Measurements from ENCODE around the gene PCBP3.
A peak's percentile ranks its signal among the peaks of the same experiment; 100 is the strongest.
"Not testable (repeated sequence)": the region's sequence is repeated elsewhere in the genome, so short reads cannot be mapped to it uniquely, and the experiment has no call there.

Gene PCBP3

DNA sequence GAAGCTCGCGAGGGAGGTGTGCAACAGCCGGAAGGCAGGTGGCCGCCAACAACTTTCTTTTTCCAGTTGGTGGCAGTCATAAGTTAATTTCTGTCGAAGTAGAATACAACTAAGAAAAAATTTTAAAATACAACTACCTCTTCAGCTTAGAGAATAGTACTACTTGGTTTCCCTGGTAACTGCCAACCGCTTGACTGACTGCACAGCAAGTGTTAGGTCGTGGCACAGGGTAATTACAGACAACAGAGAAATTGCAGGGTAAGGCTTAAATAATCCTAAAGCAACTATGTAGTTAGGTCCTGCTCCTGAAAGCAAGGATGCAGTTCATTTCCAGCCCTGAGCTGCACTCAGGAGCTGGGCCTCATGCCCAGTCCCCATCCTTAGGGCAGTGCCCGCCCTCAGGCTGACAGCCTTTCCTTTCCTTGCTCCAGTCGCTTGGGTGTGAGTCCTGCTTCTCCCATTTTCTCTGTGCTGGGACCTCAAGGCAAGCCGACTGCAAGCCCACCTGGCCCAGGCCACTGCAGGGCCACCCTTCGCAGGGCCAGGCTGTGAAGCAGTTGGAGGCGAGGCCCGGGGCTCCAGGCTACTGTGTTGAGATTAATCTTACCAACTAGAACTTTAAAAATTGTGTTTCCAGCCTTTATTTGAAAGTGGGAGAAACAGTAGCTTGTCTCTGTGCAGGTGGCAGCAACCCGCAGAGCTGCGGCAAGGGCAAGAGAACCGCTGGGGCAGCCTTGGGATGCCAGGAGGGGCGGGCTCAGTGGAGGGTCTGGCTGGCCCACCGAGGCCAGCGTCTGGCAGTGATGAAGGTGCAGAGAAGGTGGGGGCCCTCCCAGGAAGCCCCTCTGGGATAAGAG lies 148.3 kb downstream of the PCBP3 start:
- DNase-seq: no peak

- DNase-seq: no peak
These were observed 149.3 kb downstream of the PCBP3 start for GRCh38 chr21:45792682-45793383.

DNA sequence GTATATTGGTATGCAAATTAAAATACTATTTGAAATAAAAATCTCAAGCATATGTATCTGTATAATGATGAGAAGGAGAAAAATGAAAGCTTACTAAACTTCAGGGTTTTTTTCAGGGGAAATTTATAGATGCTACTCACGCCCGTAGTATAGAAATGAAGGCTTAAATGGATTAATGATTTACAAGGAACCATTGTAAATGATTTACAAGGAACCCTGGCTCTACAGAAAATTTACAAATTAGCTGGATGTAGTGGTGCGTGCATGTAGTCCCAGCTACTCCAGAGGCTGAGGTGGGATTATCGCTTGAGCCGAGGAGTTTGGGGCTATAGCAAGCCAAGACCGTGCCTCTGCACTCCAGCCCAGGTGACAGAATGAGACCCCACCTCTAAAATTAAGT lies 150.5 kb downstream of the PCBP3 start:
- no peak for DNase-seq

GRCh38 chr21:45796003-45796402 lies 152.5 kb downstream of the PCBP3 start:
- DNase-seq: no peak

- no peak for DNase-seq
These were observed 153.8 kb downstream of the PCBP3 start for GRCh38 chr21:45797338-45797737.

DNA sequence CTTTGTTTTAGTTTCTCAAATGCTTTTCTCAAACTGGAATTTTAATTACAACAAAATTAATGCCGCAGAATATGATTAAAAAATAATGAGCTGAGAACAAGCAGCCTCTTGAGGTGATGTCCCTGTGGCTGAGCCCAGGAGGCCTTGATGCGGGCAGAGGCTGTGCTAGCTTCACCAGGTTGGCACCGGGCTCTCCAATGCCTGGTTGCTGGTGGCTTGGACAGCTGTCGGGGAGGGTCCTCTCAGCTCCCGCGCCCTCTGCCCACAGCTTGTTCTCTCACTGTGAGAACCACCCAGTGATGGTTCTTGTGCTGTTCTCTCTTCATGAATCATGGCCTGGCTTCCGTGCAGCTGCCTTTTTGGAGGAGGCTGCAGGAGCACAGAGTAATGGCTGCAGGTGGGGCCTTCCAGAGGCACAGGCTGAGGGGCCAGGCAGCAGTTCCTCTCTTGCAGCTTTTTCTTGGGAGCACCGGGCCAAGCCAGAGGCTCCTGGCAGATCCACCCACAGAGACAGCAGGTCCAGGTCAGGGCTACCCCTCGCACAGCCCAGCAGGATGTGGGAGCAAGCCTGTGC lies 156.3 kb downstream of the PCBP3 start:
- no peak for DNase-seq

GRCh38 chr21:45800339-45801080 lies 157.0 kb downstream of the PCBP3 start:
- no peak for DNase-seq

GRCh38 chr21:45801129-45801964 lies 157.8 kb downstream of the PCBP3 start:
- DNase-seq: no peak

DNA sequence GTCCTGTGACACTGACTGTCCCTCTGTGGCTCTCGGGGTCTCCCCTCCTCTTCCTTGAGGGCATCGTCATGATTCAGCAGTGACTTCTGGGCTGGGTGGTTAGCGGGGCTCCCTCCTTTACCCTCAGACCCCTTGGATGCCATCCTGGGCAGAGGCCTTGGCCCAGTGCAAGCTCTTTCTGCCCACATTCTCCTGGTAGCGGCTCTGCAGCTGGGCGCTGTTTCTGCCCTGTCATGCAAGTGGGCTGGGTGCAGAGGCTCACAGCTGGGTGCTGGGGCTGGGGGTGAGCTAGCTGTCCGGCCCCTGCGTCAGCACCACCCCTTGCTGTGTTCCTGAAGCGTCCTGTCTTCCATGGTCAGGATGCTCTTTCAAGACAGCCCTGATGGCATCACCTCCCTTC lies 158.5 kb downstream of the PCBP3 start:
- DNase-seq: no peak

DNA sequence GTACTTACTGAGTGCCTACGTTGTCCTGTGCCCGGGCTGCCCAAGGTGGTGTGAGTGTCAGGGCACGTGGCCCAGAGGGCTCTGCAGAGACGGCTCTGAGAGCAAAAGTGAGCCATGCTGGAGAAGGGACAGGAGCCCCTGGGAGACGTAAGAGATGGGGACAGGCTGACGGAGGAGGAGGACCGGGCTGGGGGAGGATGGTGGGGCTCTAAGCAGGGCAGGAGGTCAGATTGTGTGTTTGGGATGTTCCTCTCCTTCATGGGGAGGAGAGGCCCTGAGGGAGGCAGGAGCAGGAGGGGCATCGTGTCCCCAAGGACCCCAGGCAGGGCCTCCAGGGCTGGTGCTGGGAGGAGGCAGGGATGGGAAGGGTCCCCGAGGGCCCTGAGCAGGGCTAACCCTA lies 158.9 kb downstream of the PCBP3 start:
- no peak for DNase-seq

GRCh38 chr21:45802956-45803617 lies 159.6 kb downstream of the PCBP3 start:
- DNase-seq: peak; percentile 58

GRCh38 chr21:45803618-45804340 lies 160.3 kb downstream of the PCBP3 start:
- DNase-seq: no peak

DNA sequence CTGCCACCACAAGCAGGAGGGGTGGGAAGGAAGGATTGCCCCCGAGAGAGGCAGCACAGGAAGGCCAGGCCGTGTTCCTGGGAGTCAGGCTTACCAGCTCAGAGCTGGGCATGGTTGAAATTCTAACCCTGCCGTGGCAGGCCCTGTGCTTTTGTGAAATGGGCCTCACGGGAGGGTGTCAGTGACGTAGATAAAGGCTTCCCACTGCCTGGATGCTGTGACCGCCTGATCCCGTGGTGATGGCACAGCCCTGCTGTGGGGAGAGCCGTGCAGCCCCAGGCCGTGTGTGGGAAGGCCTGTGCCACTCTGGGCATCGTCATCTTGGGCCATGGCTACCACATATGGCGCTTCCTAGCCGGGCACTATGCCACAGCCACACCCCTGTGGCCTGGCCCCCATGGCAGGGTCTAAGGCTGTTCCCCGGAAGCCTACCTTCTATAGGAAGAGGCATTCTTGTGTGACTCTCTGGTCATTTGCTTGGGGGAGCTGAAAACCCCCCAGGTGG lies 161.3 kb downstream of the PCBP3 start:
- no peak for DNase-seq

DNA sequence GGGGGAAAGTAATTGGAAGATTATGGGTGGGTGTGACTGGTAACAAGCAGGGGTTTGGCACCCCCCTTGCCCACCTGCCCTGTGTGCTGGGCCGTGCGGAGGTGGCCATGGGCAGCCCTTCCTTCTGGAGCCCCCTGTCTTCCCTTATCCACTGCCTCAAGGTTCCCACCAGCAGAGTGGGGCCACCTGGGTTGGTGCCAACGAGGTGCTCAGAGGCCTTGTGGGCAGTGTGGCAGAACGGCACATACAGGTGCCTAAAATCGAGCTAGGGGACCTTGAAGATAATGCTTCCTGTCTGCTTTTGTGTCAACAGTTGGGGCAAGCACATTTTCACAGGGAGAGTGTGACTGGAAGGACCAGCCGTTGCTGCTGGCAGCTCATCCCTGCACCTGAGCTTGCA lies 161.8 kb downstream of the PCBP3 start:
- no peak for DNase-seq

- DNase-seq: no peak
These were observed 162.5 kb downstream of the PCBP3 start for GRCh38 chr21:45806042-45806441.

- DNase-seq: not testable (repeated sequence)
These were observed 165.1 kb downstream of the PCBP3 start for GRCh38 chr21:45808663-45809062.

- DNase-seq: no peak
These were observed 165.9 kb downstream of the PCBP3 start for GRCh38 chr21:45809421-45809820.

- no peak for DNase-seq
These were observed 167.6 kb downstream of the PCBP3 start for GRCh38 chr21:45811136-45811535.

GRCh38 chr21:45814210-45814940 lies 170.8 kb downstream of the PCBP3 start:
- peak; percentile 67 for DNase-seq

GRCh38 chr21:45815781-45816180 lies 172.3 kb downstream of the PCBP3 start:
- not testable (repeated sequence) for DNase-seq

All from eye (tissue), 1 donor.